HepG2 (cell line): ENCODE data around the gene KIF1B. TPM values are rescaled to one million over a fixed set of nuclear protein-coding genes. Genes with fewer than 3 reads are reported as not detected.

Experiments used
- ARID4A ChIP-seq: sonication (generic); formaldehyde crosslinking; IDR thresholded peaks from 2 replicates; pipeline ENCODE4 v1.5.0; 2020; ENCODE audit warnings: mild to moderate bottlenecking, missing genetic modification reagents, borderline replicate concordance
- ATRX ChIP-seq: sonication (generic); formaldehyde crosslinking; IDR thresholded peaks from 2 replicates; pipeline ENCODE4 v1.4.0; 2020; ENCODE audit warnings: missing genetic modification reagents, borderline replicate concordance
- CCDC6 ChIP-seq: sonication (generic); formaldehyde crosslinking; IDR thresholded peaks from 2 replicates; pipeline ENCODE4 v1.8.1; 2022; ENCODE audit warnings: mild to moderate bottlenecking, missing genetic modification reagents, moderate library complexity
- GABPB1 ChIP-seq: IDR thresholded peaks from 2 replicates; pipeline ENCODE4 v1.6.1; 2016; ENCODE audit warnings: mild to moderate bottlenecking, missing genetic modification reagents, moderate library complexity, missing compliant biosample characterization
- HHEX ChIP-seq: IDR thresholded peaks from 2 replicates; pipeline ENCODE4 v1.6.1; 2016; ENCODE audit warnings: control low read depth
- HOXA5 ChIP-seq: sonication (generic); formaldehyde crosslinking; IDR thresholded peaks from 2 replicates; pipeline ENCODE4 v1.4.0; 2020; ENCODE audit warnings: missing genetic modification reagents
- IRF9 ChIP-seq: sonication (generic); formaldehyde crosslinking; IDR thresholded peaks from 2 replicates; pipeline ENCODE4 v1.8.0; 2022; ENCODE audit warnings: missing genetic modification reagents, mild to moderate bottlenecking, borderline replicate concordance
- KAT7 ChIP-seq: IDR thresholded peaks from 2 replicates; pipeline ENCODE4 v1.6.1; 2018; ENCODE audit warnings: borderline replicate concordance, missing compliant biosample characterization
- PBX2 ChIP-seq: IDR thresholded peaks from 2 replicates; pipeline ENCODE4 v1.6.1; 2016; ENCODE audit warnings: control low read depth
- SMARCC2 ChIP-seq: fragments of 450-650 bp; IDR thresholded peaks from 2 replicates; pipeline ENCODE4 v1.6.1; 2017; ENCODE audit warnings: antibody characterized with exemption, mild to moderate bottlenecking
- ZBTB7A ChIP-seq: sonication (generic); formaldehyde crosslinking; IDR thresholded peaks from 2 replicates; pipeline ENCODE4 v1.8.0; 2022; ENCODE audit warnings: mild to moderate bottlenecking, missing genetic modification reagents
- ZNF121 ChIP-seq: sonication (generic); formaldehyde crosslinking; IDR thresholded peaks from 2 replicates; pipeline ENCODE4 v1.5.0; 2020; ENCODE audit warnings: mild to moderate bottlenecking, missing genetic modification reagents
- ZNF138 ChIP-seq: sonication (generic); formaldehyde crosslinking; IDR thresholded peaks from 2 replicates; pipeline ENCODE4 v1.5.0; 2020; ENCODE audit warnings: mild to moderate bottlenecking, low read depth, missing genetic modification reagents
- ZNF484 ChIP-seq: sonication (generic); formaldehyde crosslinking; IDR thresholded peaks from 2 replicates; pipeline ENCODE4 v1.5.1; 2020; ENCODE audit warnings: mild to moderate bottlenecking, low read depth, missing genetic modification reagents, borderline replicate concordance
- ZNF792 ChIP-seq: IDR thresholded peaks from 2 replicates; pipeline ENCODE4 v1.6.1; 2016
- ZNF839 ChIP-seq: sonication (generic); formaldehyde crosslinking; IDR thresholded peaks from 2 replicates; pipeline ENCODE4 v1.4.0; 2020; ENCODE audit warnings: missing genetic modification reagents, mild to moderate bottlenecking, borderline replicate concordance
- ZSCAN22 ChIP-seq: sonication (generic); formaldehyde crosslinking; IDR thresholded peaks from 2 replicates; pipeline ENCODE4 v1.4.0; 2020; ENCODE audit warnings: mild to moderate bottlenecking, missing genetic modification reagents
- polyA plus RNA-seq, 8 experiments: library from polyadenylated mRNA; depleted of rRNA in 3 of 8; stranded (reverse) in 7 of 8; unstranded in 1 of 8; fragments of >200 nt; fragmentation: Illumina TruSeq in 4 of 8; extraction: Trizol in 4 of 8; gene quantifications; 2 replicates each; pipeline versions ENCODE4 v1.2.1 to v1.2.3, GENCODE V29; 2011 to 2016; ENCODE audit warnings: low read depth in 4 of 8, missing spikeins in 1 of 8, mixed read lengths in 1 of 8; ENCODE audit not compliant: insufficient read depth in 1 of 8
- total RNA-seq, 5 experiments: library from RNA; depleted of rRNA; stranded (reverse); fragments of >200 nt; fragmentation: Illumina TruSeq; extraction: Trizol; gene quantifications; 2 replicates each; pipeline ENCODE4 v1.2.3, GENCODE V29; 2016; ENCODE audit warnings: low read depth in 1 of 5
- TF ChIP-seq, protein P1 (sequence below): sonication (generic); formaldehyde crosslinking; conservative IDR thresholded peaks from 2 replicates; pipeline ENCODE4 v1.4.0; 2020; ENCODE audit warnings: missing genetic modification reagents
- TF ChIP-seq, protein P2 (sequence below): sonication (generic); formaldehyde crosslinking; IDR thresholded peaks from 2 replicates; pipeline ENCODE4 v1.8.0; 2022; ENCODE audit warnings: mild to moderate bottlenecking, missing genetic modification reagents

Gene KIF1B
- total and polyA plus RNA-seq, 2 of the 13 experiments (the other 11 are each of a cell fraction or from before 2014, with no cell fraction given), result 26.7 to 32.5 TPM

- TF ChIP-seq ARID4A (CRISPR knock-in tag) (peak; percentile 94), GABPB1 (CRISPR knock-in tag) (peak; percentile 81; the same call in 1 of the 2 replicates), ZNF839 (CRISPR knock-in tag) (no peak), IRF9 (CRISPR knock-in tag) (no peak), ZNF484 (CRISPR knock-in tag) (no peak), ZNF138 (CRISPR knock-in tag) (peak; percentile 30; the same call in 1 of the 2 replicates), ZSCAN22 (CRISPR knock-in tag) (no peak), HOXA5 (no peak; the same call in 1 of the 2 replicates), CCDC6 (CRISPR knock-in tag) (no peak; the same call in 1 of the 2 replicates), ZNF121 (peak; percentile 83), PBX2 (CRISPR knock-in tag) (peak; percentile 91), KAT7 (peak; percentile 72), ATRX (no peak), ZBTB7A (CRISPR knock-in tag) (peak; percentile 52; the same call in 1 of the 2 replicates), ZNF792 (CRISPR knock-in tag) (peak; percentile 80; the same call in 1 of the 2 replicates), SMARCC2 (no peak), HHEX (CRISPR knock-in tag) (no peak)
- TF ChIP-seq, protein P1, sequence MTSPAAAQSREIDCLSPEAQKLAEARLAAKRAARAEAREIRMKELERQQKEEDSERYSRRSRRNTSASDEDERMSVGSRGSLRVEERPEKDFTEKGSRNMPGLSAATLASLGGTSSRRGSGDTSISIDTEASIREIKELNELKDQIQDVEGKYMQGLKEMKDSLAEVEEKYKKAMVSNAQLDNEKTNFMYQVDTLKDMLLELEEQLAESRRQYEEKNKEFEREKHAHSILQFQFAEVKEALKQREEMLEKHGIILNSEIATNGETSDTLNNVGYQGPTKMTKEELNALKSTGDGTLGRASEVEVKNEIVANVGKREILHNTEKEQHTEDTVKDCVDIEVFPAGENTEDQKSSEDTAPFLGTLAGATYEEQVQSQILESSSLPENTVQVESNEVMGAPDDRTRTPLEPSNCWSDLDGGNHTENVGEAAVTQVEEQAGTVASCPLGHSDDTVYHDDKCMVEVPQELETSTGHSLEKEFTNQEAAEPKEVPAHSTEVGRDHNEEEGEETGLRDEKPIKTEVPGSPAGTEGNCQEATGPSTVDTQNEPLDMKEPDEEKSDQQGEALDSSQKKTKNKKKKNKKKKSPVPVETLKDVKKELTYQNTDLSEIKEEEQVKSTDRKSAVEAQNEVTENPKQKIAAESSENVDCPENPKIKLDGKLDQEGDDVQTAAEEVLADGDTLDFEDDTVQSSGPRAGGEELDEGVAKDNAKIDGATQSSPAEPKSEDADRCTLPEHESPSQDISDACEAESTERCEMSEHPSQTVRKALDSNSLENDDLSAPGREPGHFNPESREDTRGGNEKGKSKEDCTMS (CRISPR knock-in tag), result no peak
- TF ChIP-seq, protein P2, sequence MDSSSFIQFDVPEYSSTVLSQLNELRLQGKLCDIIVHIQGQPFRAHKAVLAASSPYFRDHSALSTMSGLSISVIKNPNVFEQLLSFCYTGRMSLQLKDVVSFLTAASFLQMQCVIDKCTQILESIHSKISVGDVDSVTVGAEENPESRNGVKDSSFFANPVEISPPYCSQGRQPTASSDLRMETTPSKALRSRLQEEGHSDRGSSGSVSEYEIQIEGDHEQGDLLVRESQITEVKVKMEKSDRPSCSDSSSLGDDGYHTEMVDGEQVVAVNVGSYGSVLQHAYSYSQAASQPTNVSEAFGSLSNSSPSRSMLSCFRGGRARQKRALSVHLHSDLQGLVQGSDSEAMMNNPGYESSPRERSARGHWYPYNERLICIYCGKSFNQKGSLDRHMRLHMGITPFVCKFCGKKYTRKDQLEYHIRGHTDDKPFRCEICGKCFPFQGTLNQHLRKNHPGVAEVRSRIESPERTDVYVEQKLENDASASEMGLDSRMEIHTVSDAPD (CRISPR knock-in tag), result no peak; the same call in 1 of the 2 replicates
These were observed 188.5 kb downstream of the KIF1B start, which contains the start of gene PGD (continued) for GRCh38 chr1:10398734-10399443.
